ENCODE measurements around the gene RAB28. TPM values are rescaled to one million over a fixed set of nuclear protein-coding genes. Genes with fewer than 3 reads are reported as not detected.

RAB28 gene
- total and polyA plus RNA-seq, 9 of the 15 experiments (the other 6 are each of a cell fraction or from before 2014, with no cell fraction given), result 6.7 to 40.4 (median 23.0) TPM

DNA sequence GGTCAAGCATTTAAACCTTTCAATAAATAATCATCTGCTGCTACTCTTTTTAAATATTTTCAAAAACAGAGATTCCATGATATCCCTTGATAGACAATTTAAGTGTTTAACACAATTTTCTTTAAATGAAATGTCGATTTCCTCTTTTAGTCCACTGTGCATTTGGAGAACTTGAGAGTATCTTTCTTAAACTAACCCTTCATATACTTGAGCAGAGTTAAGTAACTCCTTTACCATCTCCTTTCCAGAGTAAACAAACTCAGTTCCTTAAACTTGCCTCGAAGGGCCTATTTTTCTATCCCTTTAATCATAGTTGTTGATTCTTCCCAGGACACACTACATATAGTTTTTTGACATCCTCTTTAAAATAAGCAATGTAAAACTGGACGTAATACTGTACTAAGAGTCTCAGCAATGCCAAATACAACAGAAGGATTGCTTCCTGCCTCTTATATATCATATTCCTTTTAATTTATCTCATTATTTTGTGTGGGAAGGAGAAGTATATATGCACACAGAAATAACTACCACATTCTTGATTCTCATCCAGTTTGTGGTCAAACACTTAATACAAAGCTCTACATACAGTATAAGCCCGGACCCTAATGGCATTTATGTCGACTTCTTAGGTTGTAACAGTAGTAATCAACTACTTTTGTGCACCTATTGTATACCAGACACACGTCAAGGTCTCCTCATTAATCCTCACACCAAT is 22.8 kb downstream of the RAB28 start:
- DNase-seq (ENCODE audit: extremely low read depth in 1 of 4, low spot score in 3 of 4) (no peak), ATAC-seq (no peak), FAIRE-seq (no peak)
- TF ChIP-seq ZNF175 (CRISPR knock-in tag; IDR thresholded peaks at IDR 0.05; ENCODE audit: low read depth), result no peak
- no peak for TF ChIP-seq ZNF174 (CRISPR knock-in tag; IDR thresholded peaks at IDR 0.05)
- TF ChIP-seq NUFIP1 (IDR thresholded peaks at IDR 0.05; ENCODE audit: partially characterized antibody), result no peak
- no peak for TF ChIP-seq ZKSCAN3 (CRISPR knock-in tag; IDR thresholded peaks at IDR 0.05)
- TF ChIP-seq ZNF644 (tag; IDR thresholded peaks at IDR 0.05; ENCODE audit: low read depth), result no peak
- no peak for TF ChIP-seq RUNX1 (IDR thresholded peaks at IDR 0.05; ENCODE audit: low read depth)
- no peak for TF ChIP-seq C11orf30 (IDR thresholded peaks at IDR 0.05; ENCODE audit: low read depth)
- no peak for TF ChIP-seq ARHGAP35 (IDR thresholded peaks at IDR 0.05; ENCODE audit: partially characterized antibody)
- TF ChIP-seq ETV6 (IDR thresholded peaks at IDR 0.05; ENCODE audit: borderline replicate concordance in 1 of 2, low read depth in 2 of 2, low read length in 1 of 2), result no peak
- TF ChIP-seq ETV6 (CRISPR knock-in tag; IDR thresholded peaks at IDR 0.05; ENCODE audit: borderline replicate concordance), result no peak
- no peak for TF ChIP-seq ZC3H4 (CRISPR knock-in tag; IDR thresholded peaks at IDR 0.05; ENCODE audit: borderline replicate concordance)
- TF ChIP-seq E2F3 (CRISPR knock-in tag; IDR thresholded peaks at IDR 0.05), result no peak
- no peak for TF ChIP-seq ZKSCAN8 (CRISPR knock-in tag; IDR thresholded peaks at IDR 0.05)
- TF ChIP-seq IRF2 (CRISPR knock-in tag; IDR thresholded peaks at IDR 0.05), result no peak
- no peak for TF ChIP-seq THAP12 (CRISPR knock-in tag; IDR thresholded peaks at IDR 0.05)
- 88% methylated on average over 6 of the region's 6 CpGs for WGBS (ENCODE audit: insufficient coverage, low coverage, missing lambda C conversion rate)
- Histone ChIP-seq H3K27me3 (ENCODE audit: control insufficient read depth in 2 of 2, insufficient read depth in 2 of 2, low read length in 2 of 2) (no peaks in the 10 kb centered on the region), H3K9me1 (ENCODE audit: control insufficient read depth, insufficient read depth, low read length) (no peaks in the 10 kb centered on the region), H3K27ac (ENCODE audit: extremely low read depth, low read depth, low read length) (no peak overlapping the region), H3K4me2 (ENCODE audit: insufficient read depth, low read length) (no peak overlapping the region), H4K20me1 (replicated peaks; ENCODE audit: control insufficient read depth, insufficient read depth, low read length) (no peaks in the 10 kb centered on the region), H3K9me3 (replicated peaks; ENCODE audit: control insufficient read depth, insufficient read depth, low read depth, low read length) (no peaks in the 10 kb centered on the region), H3K36me3 (ENCODE audit: control insufficient read depth, insufficient read depth, low read length) (peaks cover 12% of the 10 kb centered on the region; the same call in 1 of the 3 replicates), H3K79me2 (ENCODE audit: control insufficient read depth, insufficient read depth, low read length) (peaks cover 37% of the 10 kb centered on the region), H3K4me3 (no peak overlapping the region), H3K9ac (ENCODE audit: insufficient read depth in 1 of 2, low read depth in 2 of 2, low read length in 2 of 2) (no peak overlapping the region), H2AFZ (ENCODE audit: low read depth, low read length) (no peak overlapping the region), H3K4me1 (replicated peaks in 1 of 2; ENCODE audit: control insufficient read depth in 2 of 2, insufficient read depth in 2 of 2, low read length in 2 of 2) (no peaks in the 10 kb centered on the region)
- CTCF ChIA-PET (ENCODE audit: low intra/inter-chr PET ratio), result no interaction called here
- BruUV-seq (replicated peaks), result no TSS peak
- POLR2A ChIA-PET, result interaction anchor here (1.2 kb wide), 1 partner anchor 22 kb away, joined by 3 read pairs; no protein-coding TSS in a partner anchor
- in situ Hi-C loops (cut with MboI) (no loop called here), intact Hi-C loops (cut with micrococcal nuclease) (no loop called here)
